ENCODE measurements around the gene YY1AP1. TPM values are rescaled to one million over a fixed set of nuclear protein-coding genes. Genes with fewer than 3 reads are reported as not detected.

YY1AP1 gene, protein sequence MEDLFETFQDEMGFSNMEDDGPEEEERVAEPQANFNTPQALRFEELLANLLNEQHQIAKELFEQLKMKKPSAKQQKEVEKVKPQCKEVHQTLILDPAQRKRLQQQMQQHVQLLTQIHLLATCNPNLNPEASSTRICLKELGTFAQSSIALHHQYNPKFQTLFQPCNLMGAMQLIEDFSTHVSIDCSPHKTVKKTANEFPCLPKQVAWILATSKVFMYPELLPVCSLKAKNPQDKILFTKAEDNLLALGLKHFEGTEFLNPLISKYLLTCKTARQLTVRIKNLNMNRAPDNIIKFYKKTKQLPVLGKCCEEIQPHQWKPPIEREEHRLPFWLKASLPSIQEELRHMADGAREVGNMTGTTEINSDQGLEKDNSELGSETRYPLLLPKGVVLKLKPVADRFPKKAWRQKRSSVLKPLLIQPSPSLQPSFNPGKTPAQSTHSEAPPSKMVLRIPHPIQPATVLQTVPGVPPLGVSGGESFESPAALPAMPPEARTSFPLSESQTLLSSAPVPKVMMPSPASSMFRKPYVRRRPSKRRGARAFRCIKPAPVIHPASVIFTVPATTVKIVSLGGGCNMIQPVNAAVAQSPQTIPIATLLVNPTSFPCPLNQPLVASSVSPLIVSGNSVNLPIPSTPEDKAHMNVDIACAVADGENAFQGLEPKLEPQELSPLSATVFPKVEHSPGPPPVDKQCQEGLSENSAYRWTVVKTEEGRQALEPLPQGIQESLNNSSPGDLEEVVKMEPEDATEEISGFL
- 36.7 and 50.1 TPM in 2 replicates for total RNA-seq (2014; rRNA removed; shearing (Covaris generic))
- polyA plus RNA-seq (2016; fragmentation: Nextera tagmentation; extraction: Ambion mirVana): 27.0 and 28.1 TPM in 2 replicates

GRCh38 chr1:155688324-155689080 lies at the start of gene YY1AP1:
Gene YY1AP1, minus strand, starts transcription at chr1:155688774. Its CDS starts 8,338 bp downstream, at chr1:155680436.
- H3K27me3 ChIP-seq (replicated peaks; ENCODE audit: insufficient read depth): no peaks in the 10 kb centered on the region
- H3K4me2 ChIP-seq (ENCODE audit: unreplicated experiment): peak within 1 kb of the TSS; percentile 90
- H4K20me1 ChIP-seq (ENCODE audit: insufficient read depth): peaks cover 16% of the 10 kb centered on the region; the same call in 1 of the 2 replicates
- no peaks in the 10 kb centered on the region for H3K9me3 ChIP-seq (ENCODE audit: low read depth)
- H3K4me3 ChIP-seq: peak within 1 kb of the TSS; percentile 95
- peaks cover 93% of the 10 kb centered on the region for H3K79me2 ChIP-seq (ENCODE audit: insufficient read depth)
- no peaks in the 10 kb centered on the region for H3K9me2 ChIP-seq (ENCODE audit: insufficient read depth)
- TF ChIP-seq EZH2phosphoT487 (IDR thresholded peaks at IDR 0.05; ENCODE audit: insufficient read depth, low read depth) (no peak), EZH2 (IDR thresholded peaks at IDR 0.05; ENCODE audit: insufficient read depth, poor library complexity, severe bottlenecking) (no peak)
- peak within 1 kb of the TSS; percentile 88 for H2AFZ ChIP-seq
- peaks cover 12% of the 10 kb centered on the region; the same call in 1 of the 2 replicates for H3K36me3 ChIP-seq (ENCODE audit: low read depth)
- peak within 1 kb of the TSS; percentile 96 for H3K9ac ChIP-seq
- H3F3A ChIP-seq (ENCODE audit: insufficient read depth): 0 out of 2 replicates have a peak, but pooled peaks cover 3% of the 10 kb centered on the region
- H3K27ac ChIP-seq: peak within 1 kb of the TSS; percentile 94
- DNase-seq: peak; percentile 94
- 0 to 1% methylated on average over 56 to 80 of the region's 81 CpGs for WGBS, 2 experiments (ENCODE audit: low coverage in 1 of 2, low lambda C conversion rate in 2 of 2, missing lambda C conversion rate in 2 of 2)
- in situ Hi-C loops (cut with MboI): no loop called here
- H3K4me1 ChIP-seq (ENCODE audit: insufficient read depth): peaks cover 25% of the 10 kb centered on the region

- H3K36me3 ChIP-seq (ENCODE audit: low read depth): 0 out of 2 replicates have a peak, but pooled peaks cover 4% of the 10 kb centered on the region
- no peak overlapping the region for H3K4me3 ChIP-seq
- peak overlapping the region; percentile 35; the same call in 1 of the 2 replicates for H3K27ac ChIP-seq
- peak overlapping the region; percentile 56; the same call in 1 of the 2 replicates for H2AFZ ChIP-seq
- no peak for TF ChIP-seq EZH2 (IDR thresholded peaks at IDR 0.05; ENCODE audit: insufficient read depth, poor library complexity, severe bottlenecking)
- TF ChIP-seq EZH2phosphoT487 (IDR thresholded peaks at IDR 0.05; ENCODE audit: insufficient read depth, low read depth): no peak
- H3K9ac ChIP-seq: no peak overlapping the region
- no peaks in the 10 kb centered on the region for H3K79me2 ChIP-seq (ENCODE audit: insufficient read depth)
- H4K20me1 ChIP-seq (ENCODE audit: insufficient read depth): no peaks in the 10 kb centered on the region
- H3K9me2 ChIP-seq (ENCODE audit: insufficient read depth): no peaks in the 10 kb centered on the region
- in situ Hi-C loops (cut with MboI): no loop called here
- WGBS, 2 experiments (ENCODE audit: low coverage in 1 of 2, low lambda C conversion rate in 2 of 2, missing lambda C conversion rate in 2 of 2): 76% methylated on average over 12 of the region's 12 CpGs
- no peaks in the 10 kb centered on the region for H3K27me3 ChIP-seq (replicated peaks; ENCODE audit: insufficient read depth)
- no peak overlapping the region for H3K4me2 ChIP-seq (ENCODE audit: unreplicated experiment)
- H3F3A ChIP-seq (ENCODE audit: insufficient read depth): peaks cover 8% of the 10 kb centered on the region; the same call in 1 of the 2 replicates
- no peaks in the 10 kb centered on the region for H3K4me1 ChIP-seq (ENCODE audit: insufficient read depth)
- peak; percentile 75 for DNase-seq
- no peaks in the 10 kb centered on the region for H3K9me3 ChIP-seq (ENCODE audit: low read depth)
Measured at GRCh38 chr1:155729031-155729898, 40.7 kb upstream of the YY1AP1 start.

DNA sequence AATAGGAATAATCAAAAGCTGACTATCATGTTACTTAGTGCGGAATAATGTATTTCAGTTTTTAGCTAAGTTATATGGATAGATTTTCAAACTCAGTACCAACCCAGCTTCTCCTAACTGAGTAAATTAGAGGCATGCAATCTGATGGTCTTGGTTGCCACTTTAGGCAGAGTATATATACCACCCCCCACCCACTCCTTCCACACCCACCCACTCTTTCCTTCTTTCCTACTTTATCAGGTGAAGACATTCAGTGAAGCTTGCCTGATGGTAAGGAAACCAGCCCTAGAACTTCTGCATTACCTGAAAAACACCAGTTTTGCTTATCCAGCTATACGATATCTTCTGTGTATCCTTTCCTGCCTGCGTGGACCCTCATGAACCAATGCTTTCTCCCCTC lies 36.6 kb upstream of the YY1AP1 start:
- Histone ChIP-seq H3K4me3 (no peak overlapping the region), H3K36me3 (ENCODE audit: low read depth) (peaks cover 11% of the 10 kb centered on the region; the same call in 1 of the 2 replicates), H3K27me3 (replicated peaks; ENCODE audit: insufficient read depth) (no peaks in the 10 kb centered on the region), H4K20me1 (ENCODE audit: insufficient read depth) (no peaks in the 10 kb centered on the region), H3K4me1 (ENCODE audit: insufficient read depth) (no peaks in the 10 kb centered on the region), H3F3A (ENCODE audit: insufficient read depth) (peaks cover 8% of the 10 kb centered on the region; the same call in 1 of the 2 replicates), H3K9me2 (ENCODE audit: insufficient read depth) (no peaks in the 10 kb centered on the region), H3K79me2 (ENCODE audit: insufficient read depth) (peaks cover 9% of the 10 kb centered on the region), H3K4me2 (ENCODE audit: unreplicated experiment) (no peak overlapping the region), H2AFZ (no peak overlapping the region), H3K9ac (no peak overlapping the region), H3K9me3 (ENCODE audit: low read depth) (no peaks in the 10 kb centered on the region), H3K27ac (no peak overlapping the region)
- DNase-seq: no peak
- in situ Hi-C loops (cut with MboI): no loop called here
- TF ChIP-seq EZH2phosphoT487 (IDR thresholded peaks at IDR 0.05; ENCODE audit: insufficient read depth, low read depth) (no peak), EZH2 (IDR thresholded peaks at IDR 0.05; ENCODE audit: insufficient read depth, poor library complexity, severe bottlenecking) (no peak)
- 96 to 97% methylated on average over 3 of the region's 3 CpGs for WGBS, 2 experiments (ENCODE audit: low coverage in 1 of 2, low lambda C conversion rate in 2 of 2, missing lambda C conversion rate in 2 of 2)
